Neural cell (in vitro differentiated cells): Measurements from ENCODE around the gene SMCO2. TPM values are rescaled to one million over a fixed set of nuclear protein-coding genes. Genes with fewer than 3 reads are reported as not detected.

Experiments used
- H2AFZ ChIP-seq: fragments of 200-600, 300-800 bp; sonication (generic), shearing (Covaris generic); 2 replicates; pipeline ENCODE4 v1.6.0; 2014; ENCODE audit warnings: low read depth, mild to moderate bottlenecking, antibody characterized with exemption, low read length, moderate library complexity
- H3F3A ChIP-seq: fragments of 200-600 bp; shearing (Covaris generic); 2 replicates; pipeline ENCODE4 v1.6.1; 2016; ENCODE audit warnings: mild to moderate bottlenecking, moderate library complexity, mixed read lengths, antibody characterized with exemption, low read length; ENCODE audit not compliant: insufficient read depth, poor library complexity, severe bottlenecking
- H3K27ac ChIP-seq: fragments of 200-600, 300-800 bp; sonication (generic), shearing (Covaris generic); 2 replicates; pipeline ENCODE4 v1.5.1; 2014; ENCODE audit warnings: mild to moderate bottlenecking, low read length, moderate library complexity
- H3K27me3 ChIP-seq: fragments of 300-800, 200-600 bp; sonication (generic), shearing (Covaris generic); 2 replicates; pipeline ENCODE4 v1.6.0; 2014; ENCODE audit warnings: mild to moderate bottlenecking, low read depth, low read length, moderate library complexity; ENCODE audit not compliant: insufficient read depth
- H3K36me3 ChIP-seq: fragments of 300-800, 200-600 bp; sonication (generic), shearing (Covaris generic); 2 replicates; pipeline ENCODE4 v1.5.1; 2014; ENCODE audit warnings: mild to moderate bottlenecking, antibody characterized with exemption, low read length, moderate library complexity; ENCODE audit not compliant: insufficient read depth
- H3K4me2 ChIP-seq: fragments of 300-800, 200-600 bp; sonication (generic), shearing (Covaris generic); 2 replicates; pipeline ENCODE4 v1.6.0; 2014; ENCODE audit warnings: mild to moderate bottlenecking, low read length
- H3K4me3 ChIP-seq: fragments of 300-800, 200-600 bp; sonication (generic), shearing (Covaris generic); 2 replicates; pipeline ENCODE4 v1.5.1; 2014; ENCODE audit warnings: mild to moderate bottlenecking, low read length, moderate library complexity
- H3K79me2 ChIP-seq: fragments of 200-600 bp; shearing (Covaris generic); replicated peaks from 2 replicates; pipeline ENCODE4 v1.6.0; 2014; ENCODE audit warnings: mild to moderate bottlenecking, low read length, moderate library complexity; ENCODE audit not compliant: insufficient read depth
- H3K9ac ChIP-seq: fragments of 300-800, 200-600 bp; sonication (generic), shearing (Covaris generic); 2 replicates; pipeline ENCODE4 v1.6.1; 2016; ENCODE audit warnings: mild to moderate bottlenecking, low read length, mixed read lengths
- H3K9me2 ChIP-seq: fragments of 200-600 bp; shearing (Covaris generic); 2 replicates; pipeline ENCODE4 v1.6.1; 2016; ENCODE audit warnings: mild to moderate bottlenecking, low read length, mixed read lengths; ENCODE audit not compliant: insufficient read depth
- H3K9me3 ChIP-seq: fragments of 200-600, 300-800 bp; sonication (generic), shearing (Covaris generic); 2 replicates; pipeline ENCODE4 v1.6.1; 2016; ENCODE audit warnings: mild to moderate bottlenecking, mixed run types, low read length, moderate library complexity, mixed read lengths
- H4K20me1 ChIP-seq: fragments of 200-600 bp; shearing (Covaris generic); 2 replicates; pipeline ENCODE4 v1.6.1; 2016; ENCODE audit warnings: mild to moderate bottlenecking, mixed run types; ENCODE audit not compliant: insufficient read depth
- CTCF ChIP-seq: fragments of 450-650 bp; IDR thresholded peaks from 2 replicates; pipeline ENCODE4 v1.5.1; 2014; ENCODE audit warnings: antibody characterized with exemption, mild to moderate bottlenecking, moderate library complexity; ENCODE audit not compliant: poor library complexity, severe bottlenecking
- EP300 ChIP-seq: fragments of 450-650 bp; conservative IDR thresholded peaks from 2 replicates; pipeline ENCODE4 v1.6.1; 2014; ENCODE audit warnings: antibody characterized with exemption, mild to moderate bottlenecking, moderate library complexity; ENCODE audit not compliant: poor library complexity, severe bottlenecking
- EZH2 ChIP-seq: fragments of 200-600, 300-800 bp; shearing (Covaris generic), sonication (generic); IDR thresholded peaks from 2 replicates; pipeline ENCODE4 v1.6.1; 2014; ENCODE audit warnings: antibody characterized with exemption, low read length, borderline replicate concordance, mild to moderate bottlenecking; ENCODE audit not compliant: insufficient read depth, poor library complexity, severe bottlenecking
- MXI1 ChIP-seq: fragments of 450-650 bp; conservative IDR thresholded peaks from 2 replicates; pipeline ENCODE4 v1.6.1; 2014; ENCODE audit warnings: antibody characterized with exemption, mild to moderate bottlenecking; ENCODE audit not compliant: poor library complexity, severe bottlenecking
- POLR2AphosphoS5 ChIP-seq: IDR thresholded peaks from 2 replicates; pipeline ENCODE4 v1.6.1; 2012
- RAD21 ChIP-seq: fragments of 450-650 bp; conservative IDR thresholded peaks from 2 replicates; pipeline ENCODE4 v1.6.1; 2014; ENCODE audit warnings: antibody characterized with exemption, mild to moderate bottlenecking, moderate library complexity
- REST ChIP-seq: IDR thresholded peaks from 2 replicates; pipeline ENCODE4 v1.6.1; 2012; ENCODE audit warnings: borderline replicate concordance
- SMC3 ChIP-seq: fragments of 450-650 bp; conservative IDR thresholded peaks from 2 replicates; pipeline ENCODE4 v1.6.1; 2014; ENCODE audit warnings: antibody characterized with exemption, mild to moderate bottlenecking, moderate library complexity; ENCODE audit not compliant: poor library complexity
- TAF1 ChIP-seq: IDR thresholded peaks from 2 replicates; pipeline ENCODE4 v1.6.1; 2012; ENCODE audit warnings: low read depth
- polyA plus RNA-seq: library from polyadenylated mRNA; depleted of rRNA; stranded (reverse); fragments of >200 nt; gene quantifications from 2 replicates; pipeline ENCODE4 v1.2.3, GENCODE V29; 2014

The SMCO2 gene
- polyA plus RNA-seq, 1 donor from 2014 or later: not detected

- no peaks in the 10 kb centered on the region for H3K27me3 ChIP-seq
- no peak overlapping the region for H3K27ac ChIP-seq
- no peaks in the 10 kb centered on the region for H3F3A ChIP-seq
- H3K79me2 ChIP-seq: no peaks in the 10 kb centered on the region
- no peak overlapping the region for H3K4me3 ChIP-seq
- no peaks in the 10 kb centered on the region for H3K36me3 ChIP-seq
- H4K20me1 ChIP-seq: no peaks in the 10 kb centered on the region
- no peaks in the 10 kb centered on the region for H3K9me3 ChIP-seq
- no peak overlapping the region for H3K4me2 ChIP-seq
- no peak for TF ChIP-seq POLR2AphosphoS5
- no peak for TF ChIP-seq REST
- TF ChIP-seq EZH2: no peak
- TF ChIP-seq RAD21: no peak
- no peak for TF ChIP-seq TAF1
- H3K9me2 ChIP-seq: no peaks in the 10 kb centered on the region
- H2AFZ ChIP-seq: no peak overlapping the region
- H3K9ac ChIP-seq: no peak overlapping the region
These were observed 17.7 kb downstream of the SMCO2 start for GRCh38 chr12:27464220-27464554.

- H3K9me2 ChIP-seq: no peaks in the 10 kb centered on the region
- H2AFZ ChIP-seq: no peak overlapping the region
- H3K4me3 ChIP-seq: no peak overlapping the region
- no peak overlapping the region for H3K27ac ChIP-seq
- TF ChIP-seq RAD21 (no peak), REST (no peak)
- H3K27me3 ChIP-seq: no peaks in the 10 kb centered on the region
- H3K9ac ChIP-seq: no peak overlapping the region
- no peaks in the 10 kb centered on the region for H4K20me1 ChIP-seq
- no peak overlapping the region for H3K4me2 ChIP-seq
- H3K79me2 ChIP-seq: no peaks in the 10 kb centered on the region
- no peaks in the 10 kb centered on the region for H3K9me3 ChIP-seq
- no peaks in the 10 kb centered on the region for H3F3A ChIP-seq
- H3K36me3 ChIP-seq: no peaks in the 10 kb centered on the region
These were observed 21.1 kb downstream of the SMCO2 start for GRCh38 chr12:27467641-27468040.

- Histone ChIP-seq H3K79me2 (no peaks in the 10 kb centered on the region), H3F3A (no peaks in the 10 kb centered on the region), H3K27me3 (no peaks in the 10 kb centered on the region), H3K9ac (no peak overlapping the region), H3K9me2 (no peaks in the 10 kb centered on the region), H4K20me1 (no peaks in the 10 kb centered on the region), H3K27ac (no peak overlapping the region), H3K4me3 (no peak overlapping the region), H3K9me3 (no peaks in the 10 kb centered on the region), H2AFZ (no peak overlapping the region), H3K4me2 (no peak overlapping the region), H3K36me3 (no peaks in the 10 kb centered on the region)
- TF ChIP-seq TAF1: no peak
- no peak for TF ChIP-seq RAD21
- no peak for TF ChIP-seq REST
- no peak for TF ChIP-seq EP300
- no peak for TF ChIP-seq MXI1
- no peak for TF ChIP-seq CTCF
- no peak for TF ChIP-seq SMC3
- no peak for TF ChIP-seq EZH2
- TF ChIP-seq POLR2AphosphoS5: no peak
These were observed 21.7 kb downstream of the SMCO2 start for GRCh38 chr12:27468241-27468640.
